ENCODE results near the gene FRMD4B. TPM values are rescaled to one million over a fixed set of nuclear protein-coding genes. Genes with fewer than 3 reads are reported as not detected.
A peak's percentile ranks its signal among the peaks of the same experiment; 100 is the strongest.

FRMD4B gene
- polyA plus RNA-seq, 1 experiment: 0.09 TPM

- ChIA-PET POLR2A (no interaction called here), CTCF (interaction anchor here (1.7 to 5.8 kb wide), 2 partner anchors 10 to 13 kb away, joined by 5 to 37 read pairs; no protein-coding TSS in a partner anchor)
- DNase-seq (ENCODE audit: low read depth): no peak
- Histone ChIP-seq H3K27me3 (ENCODE audit: control insufficient read depth, insufficient read depth, low read length) (no peaks in the 10 kb centered on the region), H3K36me3 (ENCODE audit: control insufficient read depth, insufficient read depth, low read length) (no peaks in the 10 kb centered on the region), H3K4me3 (ENCODE audit: low read depth, low read length) (no peak overlapping the region)
- no peak for TF ChIP-seq CTCF (IDR thresholded peaks at IDR 0.05; ENCODE audit: insufficient read depth, low read depth, low read length)
These were observed 35.1 kb upstream of the FRMD4B start for GRCh38 chr3:69420781-69421520.

GRCh38 chr3:69419276-69419675, 33.4 kb upstream of the FRMD4B start:
- no peak for DNase-seq (ENCODE audit: low read depth)
- TF ChIP-seq CTCF (IDR thresholded peaks at IDR 0.05; ENCODE audit: insufficient read depth, low read depth, low read length): no peak
- CTCF ChIA-PET: interaction anchor here (0.8 to 1.2 kb wide), 2 partner anchors 9 to 113 kb away, joined by 3 read pairs; no protein-coding TSS in a partner anchor
- Histone ChIP-seq H3K4me3 (ENCODE audit: low read depth, low read length) (no peak overlapping the region), H3K36me3 (ENCODE audit: control insufficient read depth, insufficient read depth, low read length) (no peaks in the 10 kb centered on the region), H3K27me3 (ENCODE audit: control insufficient read depth, insufficient read depth, low read length) (no peaks in the 10 kb centered on the region)
- POLR2A ChIA-PET: no interaction called here

GRCh38 chr3:69417541-69418078, 31.7 kb upstream of the FRMD4B start:
- no peak for DNase-seq (ENCODE audit: low read depth)

GRCh38 chr3:69413551-69414207, 27.8 kb upstream of the FRMD4B start:
- CTCF ChIA-PET: no interaction called here
- TF ChIP-seq CTCF (IDR thresholded peaks at IDR 0.05; ENCODE audit: insufficient read depth, low read depth, low read length): no peak
- Histone ChIP-seq H3K4me3 (ENCODE audit: low read depth, low read length) (no peak overlapping the region), H3K27me3 (ENCODE audit: control insufficient read depth, insufficient read depth, low read length) (no peaks in the 10 kb centered on the region), H3K36me3 (ENCODE audit: control insufficient read depth, insufficient read depth, low read length) (no peaks in the 10 kb centered on the region)
- no peak for DNase-seq (ENCODE audit: low read depth)
- POLR2A ChIA-PET: no interaction called here

More at GRCh38 chr3:69417541-69418078, 31.7 kb upstream of the FRMD4B start:
- Histone ChIP-seq H3K4me3 (ENCODE audit: low read depth, low read length) (no peak overlapping the region), H3K27me3 (ENCODE audit: control insufficient read depth, insufficient read depth, low read length) (no peaks in the 10 kb centered on the region), H3K36me3 (ENCODE audit: control insufficient read depth, insufficient read depth, low read length) (no peaks in the 10 kb centered on the region)
- POLR2A ChIA-PET: no interaction called here
- CTCF ChIA-PET: no interaction called here
- TF ChIP-seq CTCF (IDR thresholded peaks at IDR 0.05; ENCODE audit: insufficient read depth, low read depth, low read length): no peak

DNA sequence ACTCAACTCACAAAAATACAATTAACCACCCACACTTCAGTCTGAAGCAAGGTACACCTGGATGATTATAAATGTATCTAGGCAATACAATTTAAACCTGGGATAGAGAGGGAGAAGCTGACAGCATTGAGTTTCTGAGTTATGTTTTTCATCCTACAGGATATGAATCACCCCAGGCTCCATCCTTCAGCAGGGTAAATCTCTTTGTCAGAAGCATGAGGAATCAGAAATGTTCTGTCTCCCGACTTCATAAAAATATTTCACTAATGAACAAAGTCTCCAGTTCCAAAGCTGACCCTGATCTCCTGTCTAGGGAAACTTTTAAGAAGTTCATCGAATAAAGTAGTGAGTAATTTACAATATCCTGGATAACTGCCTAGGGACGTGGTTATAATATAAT, 25.5 kb upstream of the FRMD4B start:
- Histone ChIP-seq H3K4me3 (ENCODE audit: low read depth, low read length) (no peak overlapping the region), H3K27me3 (ENCODE audit: control insufficient read depth, insufficient read depth, low read length) (no peaks in the 10 kb centered on the region), H3K36me3 (ENCODE audit: control insufficient read depth, insufficient read depth, low read length) (no peaks in the 10 kb centered on the region)
- CTCF ChIA-PET: interaction anchor here (1.1 to 4.4 kb wide), 3 partner anchors 11 to 100 kb away, joined by 3 to 37 read pairs (median 23); no protein-coding TSS in a partner anchor
- POLR2A ChIA-PET: no interaction called here
- DNase-seq (ENCODE audit: low read depth): peak; percentile 47
- no peak for TF ChIP-seq CTCF (IDR thresholded peaks at IDR 0.05; ENCODE audit: insufficient read depth, low read depth, low read length)

Measured in BJ (cell line).